T follicular helper cell (primary cell): Measurements from ENCODE around the gene CYP2F1.
"Not testable (repeated sequence)": the region's sequence is repeated elsewhere in the genome, so short reads cannot be mapped to it uniquely, and the experiment has no call there.

ENCODE experiments used
- DNase-seq: peaks from one replicate; pipeline ENCODE4 v3.0.0-alpha.2; 2020; ENCODE audit warnings: low read depth
- total RNA-seq, 2 experiments: gene quantifications; one replicate each; lab custom pipeline; 2026; lab: John Stamatoyannopoulos, UW

CYP2F1 gene, protein sequence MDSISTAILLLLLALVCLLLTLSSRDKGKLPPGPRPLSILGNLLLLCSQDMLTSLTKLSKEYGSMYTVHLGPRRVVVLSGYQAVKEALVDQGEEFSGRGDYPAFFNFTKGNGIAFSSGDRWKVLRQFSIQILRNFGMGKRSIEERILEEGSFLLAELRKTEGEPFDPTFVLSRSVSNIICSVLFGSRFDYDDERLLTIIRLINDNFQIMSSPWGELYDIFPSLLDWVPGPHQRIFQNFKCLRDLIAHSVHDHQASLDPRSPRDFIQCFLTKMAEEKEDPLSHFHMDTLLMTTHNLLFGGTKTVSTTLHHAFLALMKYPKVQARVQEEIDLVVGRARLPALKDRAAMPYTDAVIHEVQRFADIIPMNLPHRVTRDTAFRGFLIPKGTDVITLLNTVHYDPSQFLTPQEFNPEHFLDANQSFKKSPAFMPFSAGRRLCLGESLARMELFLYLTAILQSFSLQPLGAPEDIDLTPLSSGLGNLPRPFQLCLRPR
- total RNA-seq = 0 reads per million in 2 experiments

DNA sequence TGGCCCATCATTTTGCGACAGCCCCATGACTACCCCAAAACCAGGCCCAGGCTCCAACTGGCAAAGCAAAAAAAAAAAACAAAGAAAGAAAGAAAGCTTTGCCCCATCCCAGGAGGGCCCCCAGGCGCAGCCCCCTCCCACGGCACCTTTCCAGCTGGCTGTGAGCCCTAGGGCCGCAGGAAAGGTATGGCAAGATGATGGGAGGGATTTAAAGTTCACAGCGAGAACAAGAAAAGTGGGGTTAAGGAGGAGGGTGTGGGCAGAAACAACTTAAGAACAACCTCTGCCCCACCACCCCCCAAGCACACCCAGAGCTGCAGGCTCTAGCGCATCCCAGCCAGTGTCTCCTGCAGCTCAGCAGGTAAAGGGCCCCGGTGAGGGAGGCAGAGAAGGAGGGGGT, at the start of gene CYP2F1:
TSS of gene CYP2F1 (plus strand) at position 301 of the 400 bp plus-strand sequence. CDS start 1,757 bp downstream, outside the sequence.
- DNase-seq = no peak

DNA sequence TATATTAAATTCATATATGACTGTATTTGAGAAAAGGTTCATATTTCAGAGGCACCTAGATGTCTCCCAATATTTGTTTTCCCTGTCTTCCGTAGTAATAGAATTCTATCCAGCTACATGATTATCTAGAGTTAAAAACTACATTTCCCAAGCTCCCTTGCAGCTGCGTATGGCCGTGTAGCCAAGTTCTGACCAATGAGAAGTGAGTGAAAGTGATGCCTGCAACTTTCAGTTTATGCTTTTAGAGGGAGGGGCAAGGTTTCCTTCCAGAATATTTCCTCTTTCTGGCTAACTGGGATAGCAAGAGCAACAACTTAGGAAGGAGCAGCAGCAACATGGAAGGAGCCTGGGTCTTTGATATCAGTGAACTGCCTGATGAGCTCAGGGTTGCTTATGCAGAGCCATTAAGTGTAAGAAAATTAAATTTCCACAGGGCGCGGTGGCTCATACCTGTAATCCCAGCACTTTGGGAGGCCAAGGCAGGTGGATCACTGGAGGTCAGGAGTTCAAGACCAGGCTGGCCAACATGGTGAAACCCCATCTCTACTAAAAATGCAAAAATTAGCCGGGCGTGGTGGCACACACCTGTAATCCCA, 49.2 kb upstream of the CYP2F1 start:
- DNase-seq = no peak

DNA sequence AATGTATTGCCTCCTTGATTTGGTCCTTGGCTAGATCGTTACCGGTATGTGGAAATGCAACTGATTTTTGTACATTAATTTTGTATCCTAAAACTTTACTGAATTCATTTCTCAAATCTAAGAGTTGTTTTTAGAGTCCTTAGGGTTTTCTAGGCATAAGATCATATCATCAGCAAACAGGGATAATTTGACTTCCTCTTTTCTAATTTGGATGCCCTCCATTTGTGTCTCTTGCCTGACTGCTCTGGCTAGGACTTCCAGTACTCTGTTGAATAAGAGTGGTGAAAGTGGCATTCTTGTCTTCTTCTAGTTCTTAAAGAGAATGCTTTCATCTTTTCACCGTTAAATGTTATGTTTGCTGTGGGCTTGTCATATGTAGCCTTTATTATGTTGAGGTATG, 37.9 kb upstream of the CYP2F1 start:
- DNase-seq = no peak

DNA sequence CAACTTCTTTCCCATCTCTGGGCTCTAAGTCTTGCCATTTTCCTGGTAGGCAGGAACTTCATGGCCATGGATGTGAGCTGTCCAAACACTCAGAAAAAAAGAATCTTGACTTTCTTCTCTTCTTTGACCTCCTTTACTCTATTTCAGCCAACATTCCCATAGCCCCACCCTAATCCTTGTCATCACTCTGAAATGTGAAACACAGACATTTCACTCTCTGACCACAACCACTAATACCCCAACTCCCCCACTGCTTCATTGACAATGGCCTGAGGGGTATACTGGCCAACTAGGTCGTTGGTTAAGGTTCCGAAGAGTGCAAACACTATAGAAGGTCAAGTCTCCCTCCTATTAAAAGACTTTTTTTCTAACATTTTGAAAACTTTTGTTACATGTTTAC, 30.7 kb upstream of the CYP2F1 start:
- no peak for DNase-seq

DNA sequence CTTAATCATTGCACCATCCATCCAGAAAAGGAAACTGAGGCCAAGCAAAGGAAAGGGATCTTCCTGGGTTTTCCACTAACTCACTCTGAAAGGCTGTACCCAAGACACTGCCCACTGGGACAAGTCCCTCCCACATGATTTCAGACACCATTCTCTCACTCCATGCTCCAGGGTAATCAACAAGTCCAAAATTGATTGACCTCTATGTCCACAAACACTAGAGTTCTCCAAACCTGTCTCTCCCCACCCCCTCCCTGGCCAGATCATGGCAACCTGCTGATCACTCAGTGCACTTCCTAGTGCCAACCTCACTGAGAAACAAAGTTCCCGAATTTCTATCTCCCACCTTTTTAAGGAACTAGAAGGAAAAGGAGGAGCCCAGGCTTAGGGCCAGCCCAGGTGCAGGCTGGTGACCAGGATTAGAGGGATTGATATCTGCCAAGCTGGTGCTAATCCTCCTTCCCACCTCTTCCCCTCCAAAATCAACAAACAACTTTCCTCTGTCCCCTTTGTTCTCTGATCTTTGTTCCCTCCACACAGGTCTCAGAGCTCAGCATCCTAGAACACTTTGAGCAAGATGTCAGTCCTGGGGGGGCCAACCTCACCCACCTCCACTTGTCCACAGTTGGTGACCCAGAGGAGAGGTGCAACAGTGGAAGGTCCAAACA, 28.4 kb upstream of the CYP2F1 start:
- no peak for DNase-seq

DNA sequence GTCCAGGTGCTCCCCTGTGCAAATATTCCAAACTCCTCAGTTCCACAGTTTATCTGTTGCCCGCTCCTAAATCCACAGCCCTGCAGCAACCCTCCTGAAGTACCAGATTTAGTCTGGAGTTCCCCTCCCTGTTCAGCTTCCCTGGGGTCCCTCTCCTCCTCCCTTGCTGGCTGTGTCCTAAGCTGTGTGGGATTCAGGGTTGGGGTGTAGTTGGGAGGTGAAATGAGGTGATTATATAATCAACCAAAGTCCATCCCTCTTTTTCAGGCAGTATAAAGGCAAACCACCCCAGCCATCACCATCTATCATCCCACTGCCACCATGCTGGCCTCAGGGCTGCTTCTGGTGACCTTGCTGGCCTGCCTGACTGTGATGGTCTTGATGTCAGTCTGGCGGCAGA, 26.1 kb upstream of the CYP2F1 start, which contains the start of gene CYP2A13:
TSS of gene CYP2A13 (plus strand) at position 301 of the 400 bp plus-strand sequence. CDS start at position 322, 21 bp downstream.
- no peak for DNase-seq

DNA sequence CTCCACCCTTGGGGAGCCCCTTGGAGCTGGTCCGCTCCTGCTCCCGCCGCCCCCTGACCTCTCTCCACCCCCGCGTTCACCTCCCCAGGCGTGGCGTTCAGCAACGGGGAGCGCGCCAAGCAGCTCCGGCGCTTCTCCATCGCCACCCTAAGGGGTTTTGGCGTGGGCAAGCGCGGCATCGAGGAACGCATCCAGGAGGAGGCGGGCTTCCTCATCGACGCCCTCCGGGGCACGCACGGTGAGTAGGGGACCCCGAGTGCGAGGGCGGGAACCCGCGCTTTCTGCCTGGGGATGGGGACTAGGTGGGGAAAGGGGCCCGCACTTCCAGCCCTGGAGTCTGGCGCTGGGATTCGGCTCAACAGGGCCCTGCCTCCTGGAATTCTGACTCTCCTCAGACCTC, 24.3 kb upstream of the CYP2F1 start:
- DNase-seq = no peak

DNA sequence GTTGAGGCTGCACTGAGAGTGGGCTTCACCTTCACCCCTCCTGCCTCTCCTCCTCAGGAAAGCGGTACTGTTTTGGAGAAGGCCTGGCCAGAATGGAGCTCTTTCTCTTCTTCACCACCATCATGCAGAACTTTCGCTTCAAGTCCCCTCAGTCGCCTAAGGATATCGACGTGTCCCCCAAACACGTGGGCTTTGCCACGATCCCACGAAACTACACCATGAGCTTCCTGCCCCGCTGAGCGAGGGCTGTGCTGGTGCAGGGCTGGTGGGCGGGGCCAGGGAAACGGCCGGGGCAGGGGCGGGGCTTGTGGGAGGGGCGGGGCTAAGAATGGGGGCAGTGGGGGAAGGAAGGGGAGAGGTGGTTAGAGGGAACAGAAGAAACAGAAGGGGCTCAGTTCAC, 18.5 kb upstream of the CYP2F1 start:
- DNase-seq = no peak

DNA sequence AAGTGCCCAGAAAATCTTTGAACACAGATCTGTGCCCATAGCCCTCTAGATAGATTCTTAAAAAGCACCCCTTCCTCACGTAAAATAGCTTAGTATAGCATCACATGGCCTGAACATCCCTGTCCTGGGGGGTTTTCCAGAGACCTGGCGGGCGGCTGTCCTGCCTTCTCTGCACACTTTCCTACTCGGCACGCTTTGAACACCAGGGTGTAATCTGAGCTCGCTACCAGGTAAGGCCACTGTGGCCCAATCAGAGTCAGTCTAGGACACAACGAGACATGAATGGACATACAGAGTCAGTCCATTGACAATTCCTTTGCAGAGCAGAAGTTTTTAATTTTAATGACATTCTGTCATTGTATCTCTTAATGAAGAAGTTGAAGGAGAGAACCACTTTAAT, 17.9 kb upstream of the CYP2F1 start:
- no peak for DNase-seq

DNA sequence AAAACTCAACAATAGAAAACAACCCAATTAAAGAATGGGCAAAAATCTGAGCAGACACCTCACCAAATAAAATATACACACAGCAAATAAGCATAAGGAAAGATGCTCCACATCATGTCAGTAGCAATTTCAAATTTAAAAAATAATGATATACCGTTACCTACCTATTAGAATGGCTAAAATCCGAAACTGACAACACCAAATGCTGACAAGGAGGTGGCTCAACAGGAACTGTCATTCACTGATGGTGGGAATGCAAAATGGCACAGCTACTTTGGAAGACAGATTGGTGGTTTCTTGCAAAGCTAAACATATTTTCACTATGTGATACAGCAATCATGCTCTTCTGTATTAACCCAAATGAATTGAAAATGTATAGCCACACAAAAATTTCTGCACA, 16.9 kb upstream of the CYP2F1 start:
- no peak for DNase-seq

DNA sequence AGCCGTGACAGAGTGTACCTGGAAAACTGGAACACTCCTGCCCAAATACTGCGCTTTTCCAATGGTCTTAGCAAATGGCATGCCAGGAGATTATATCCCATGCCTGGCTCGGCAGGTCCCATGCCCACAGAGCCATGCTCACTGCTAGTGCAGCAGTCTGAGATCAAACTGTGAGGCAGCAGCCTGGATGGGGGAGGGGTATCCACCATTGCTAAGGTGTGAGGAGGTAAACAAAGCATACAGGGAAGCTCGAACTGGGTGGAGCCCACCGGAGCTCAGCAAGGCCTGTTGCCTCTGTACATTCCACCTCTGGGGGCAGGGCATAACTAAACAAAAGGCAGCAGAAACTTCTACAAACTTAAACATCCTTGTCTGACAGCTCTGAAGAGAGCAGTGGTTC, 15.5 kb upstream of the CYP2F1 start:
- no peak for DNase-seq

DNA sequence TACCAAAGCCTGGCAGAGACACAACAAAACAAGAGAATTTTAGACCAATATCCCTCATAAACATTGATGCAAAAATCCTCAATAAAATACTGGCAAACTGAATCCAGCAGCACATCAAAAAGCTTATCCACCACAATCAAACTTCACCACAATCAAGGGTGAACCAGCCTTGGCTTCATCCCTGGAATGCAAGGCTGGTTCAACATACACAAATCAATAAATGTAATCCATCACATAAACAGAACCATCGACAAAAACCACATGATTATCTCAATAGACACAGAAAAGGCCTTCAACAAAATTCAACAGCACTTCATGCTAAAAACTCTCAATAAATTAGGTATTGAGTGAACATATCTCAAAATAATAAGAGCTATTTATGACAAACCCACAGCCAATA, 12.0 kb upstream of the CYP2F1 start:
- DNase-seq = not testable (repeated sequence)

DNA sequence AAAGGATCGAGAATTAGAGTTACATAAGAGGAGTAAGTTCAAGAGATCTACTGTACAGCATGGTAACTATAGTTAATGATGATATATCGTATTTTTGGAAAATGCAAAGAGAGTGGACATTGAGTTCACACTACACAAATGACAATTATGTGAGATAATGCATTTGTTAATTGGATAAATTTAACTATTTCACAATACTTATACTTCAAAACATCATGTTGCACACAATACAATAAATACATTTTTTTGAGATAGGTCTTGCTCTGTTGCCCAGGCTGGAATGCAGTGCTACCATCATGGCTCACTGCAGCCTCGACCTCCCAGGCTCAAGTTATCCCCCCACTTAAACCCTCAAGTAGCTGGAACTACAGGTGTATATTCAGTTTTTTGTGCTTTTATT, 8.1 kb upstream of the CYP2F1 start:
- DNase-seq = no peak

DNA sequence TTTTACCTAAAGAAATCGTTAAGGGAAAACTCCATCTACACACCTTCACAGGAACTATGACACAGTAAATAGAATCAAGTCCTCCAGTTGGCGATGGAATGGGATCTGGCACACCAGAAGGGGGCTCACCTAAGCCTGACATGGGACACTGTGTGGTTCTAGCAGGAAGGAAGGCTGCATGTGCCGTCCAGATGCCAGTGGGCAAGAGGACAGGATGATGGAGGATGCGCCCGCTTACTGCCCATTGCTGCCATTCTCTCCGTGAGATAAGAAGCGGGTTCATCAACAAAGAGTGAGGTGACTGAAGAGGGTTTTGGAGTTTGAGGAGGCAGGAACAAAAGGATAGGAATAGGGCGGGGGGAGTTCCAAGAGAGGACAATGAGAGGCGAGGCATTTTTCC, 2.9 kb upstream of the CYP2F1 start:
- no peak for DNase-seq

DNA sequence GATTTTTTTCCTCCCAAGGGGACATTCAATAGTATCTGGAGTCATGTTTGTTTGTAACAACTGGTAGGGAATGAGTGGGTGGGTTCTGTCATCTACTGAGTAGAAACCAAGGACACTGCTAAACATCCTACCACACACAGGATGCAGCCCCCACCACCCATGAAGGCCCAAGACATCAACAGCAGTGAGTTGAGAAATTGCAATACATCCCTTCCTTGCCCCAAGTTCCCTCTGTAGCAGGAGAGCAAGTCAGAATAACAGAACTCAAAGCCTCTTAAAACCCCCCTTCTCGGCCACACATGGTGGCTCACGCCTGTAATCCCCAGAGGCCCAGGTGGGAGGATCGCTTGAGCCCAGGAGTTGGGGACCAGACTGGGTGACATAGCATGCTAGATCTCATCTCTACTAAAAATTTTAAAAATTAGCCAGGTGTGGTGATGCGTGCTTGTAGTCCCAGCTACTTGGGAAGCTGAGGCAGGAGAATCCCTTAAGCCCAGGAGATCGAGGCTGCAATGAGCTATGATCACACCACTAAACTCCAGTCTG, 2.4 kb upstream of the CYP2F1 start:
- DNase-seq = no peak

DNA sequence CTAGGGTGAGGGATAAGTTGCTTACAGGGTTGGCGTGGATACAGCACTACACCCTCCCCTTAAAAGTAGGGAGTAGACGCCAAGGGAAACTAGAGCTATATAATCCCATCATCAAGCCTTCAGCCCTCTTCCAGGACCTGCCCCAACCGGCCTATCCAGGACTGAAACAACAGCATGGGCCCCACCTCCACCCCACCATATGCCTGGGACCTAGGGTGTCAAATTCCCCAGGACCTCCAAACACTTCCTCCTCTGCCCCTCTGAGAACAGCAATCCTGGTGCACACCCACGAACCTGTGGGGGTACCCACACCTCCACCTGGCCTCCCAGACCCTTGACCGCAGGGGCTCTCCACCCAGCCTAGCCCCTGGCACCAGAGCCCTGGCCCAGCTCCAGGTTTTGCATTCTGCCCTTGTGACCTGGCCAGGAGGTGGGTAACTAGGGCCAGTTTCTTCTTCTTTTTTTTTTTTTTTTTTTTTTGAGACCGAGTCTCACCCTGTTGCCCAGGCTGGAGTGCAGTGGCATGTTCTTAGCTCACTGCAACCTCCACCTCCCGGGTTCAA, 1.4 kb upstream of the CYP2F1 start:
- DNase-seq = no peak

DNA sequence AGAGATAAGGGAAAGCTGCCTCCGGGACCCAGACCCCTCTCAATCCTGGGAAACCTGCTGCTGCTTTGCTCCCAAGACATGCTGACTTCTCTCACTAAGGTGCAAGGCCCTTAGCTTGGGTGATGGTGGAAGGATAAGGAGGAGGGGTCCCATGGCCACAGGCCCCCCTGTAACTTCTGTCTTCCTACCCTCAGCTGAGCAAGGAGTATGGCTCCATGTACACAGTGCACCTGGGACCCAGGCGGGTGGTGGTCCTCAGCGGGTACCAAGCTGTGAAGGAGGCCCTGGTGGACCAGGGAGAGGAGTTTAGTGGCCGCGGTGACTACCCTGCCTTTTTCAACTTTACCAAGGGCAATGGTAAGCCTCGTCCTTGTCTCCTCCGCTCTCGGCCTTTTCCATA, 2.0 kb downstream of the CYP2F1 start:
- DNase-seq = no peak

DNA sequence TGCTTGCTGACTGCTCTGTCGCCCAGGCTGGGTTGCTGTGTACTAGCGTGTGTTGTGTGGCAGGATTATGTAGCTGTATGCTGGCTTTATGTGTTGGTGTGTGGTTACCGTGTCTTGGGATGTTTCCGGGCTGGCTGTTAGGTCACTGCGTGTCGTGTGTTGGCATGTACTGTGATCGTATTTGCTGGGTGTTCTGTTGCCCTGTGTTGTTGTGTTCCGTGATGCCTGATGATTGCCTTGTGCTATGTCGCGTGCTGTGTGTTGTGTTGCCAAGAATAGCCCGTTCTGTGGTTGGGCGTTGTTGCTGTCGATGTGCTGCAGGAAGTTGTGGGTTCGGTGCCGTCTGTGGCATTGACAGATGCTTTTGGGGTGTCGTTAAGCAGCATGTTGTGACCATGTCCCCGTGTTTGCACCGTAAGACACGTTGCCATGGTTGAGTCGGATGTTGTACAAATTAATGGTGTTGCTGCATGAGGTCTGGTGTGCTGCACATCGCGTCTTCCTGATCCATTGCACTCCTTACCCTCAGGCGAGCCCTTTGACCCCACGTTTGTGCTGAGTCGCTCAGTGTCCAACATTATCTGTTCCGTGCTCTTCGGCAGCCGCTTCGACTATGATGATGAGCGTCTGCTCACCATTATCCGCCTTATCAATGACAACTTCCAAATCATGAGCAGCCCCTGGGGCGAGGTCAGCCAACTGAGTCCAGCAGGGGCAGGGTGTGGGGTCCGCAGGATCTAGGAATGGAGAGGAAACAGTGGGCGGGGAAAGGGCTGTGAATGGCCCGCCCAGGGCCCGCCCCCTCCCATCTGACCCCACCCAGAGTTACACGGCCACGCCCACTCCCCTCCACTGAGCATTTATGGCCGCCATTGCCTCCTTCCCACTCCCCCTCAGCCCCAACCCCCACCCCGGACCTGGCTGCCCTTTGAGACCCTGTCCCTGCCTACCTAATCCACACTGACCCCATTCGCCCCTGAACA, 7.0 kb downstream of the CYP2F1 start:
- DNase-seq = peak; percentile 78

DNA sequence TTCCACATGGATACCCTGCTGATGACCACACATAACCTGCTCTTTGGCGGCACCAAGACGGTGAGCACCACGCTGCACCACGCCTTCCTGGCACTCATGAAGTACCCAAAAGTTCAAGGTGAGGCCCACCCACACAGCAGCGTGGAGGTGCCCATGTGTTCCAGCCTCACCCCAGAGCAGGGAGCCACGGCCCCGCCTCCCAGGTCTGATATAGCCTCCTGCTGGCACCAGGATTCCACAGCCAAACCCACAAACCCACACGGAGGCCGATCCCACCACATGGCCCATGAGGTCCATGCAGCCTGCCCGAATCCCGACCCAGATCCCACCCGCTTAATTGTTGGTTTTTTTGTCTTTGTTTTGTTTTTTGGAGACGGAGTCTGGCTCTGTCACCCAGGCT, 8.6 kb downstream of the CYP2F1 start:
- not testable (repeated sequence) for DNase-seq

DNA sequence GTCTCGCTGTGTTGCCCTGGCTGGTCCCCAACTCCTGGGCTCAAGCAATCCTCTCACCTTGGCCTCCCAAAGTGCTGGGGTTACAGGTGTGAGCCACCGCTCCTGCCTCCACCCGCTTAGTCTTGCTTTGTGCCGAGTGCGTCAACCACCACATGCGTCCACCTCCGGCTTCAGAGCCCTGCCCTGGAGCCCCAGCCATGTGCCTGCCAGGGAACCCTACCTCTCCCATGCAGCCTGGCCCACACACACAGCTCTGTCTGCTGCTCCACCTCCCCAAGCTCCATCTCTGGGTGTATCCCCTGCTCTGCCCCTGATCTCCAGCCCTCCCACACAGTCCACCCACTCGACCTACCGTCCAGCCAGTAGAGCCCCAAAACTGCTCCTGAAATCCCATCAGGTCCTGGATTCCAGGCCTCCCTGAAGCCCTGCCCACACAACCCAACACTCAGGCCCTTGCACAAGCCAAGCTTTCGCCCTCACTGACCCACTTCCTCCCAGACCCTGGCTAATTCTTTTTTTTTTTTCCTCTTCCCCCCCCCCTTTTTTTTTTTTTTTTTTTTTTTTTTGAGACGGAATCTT, 9.6 kb downstream of the CYP2F1 start:
- no peak for DNase-seq
